CD1c-positive myeloid dendritic cell (primary cell): Measurements from ENCODE around the gene INF2.
A peak's percentile ranks its signal among the peaks of the same experiment; 100 is the strongest.

Experiments used
- DNase-seq: peaks from one replicate; pipeline ENCODE4 v3.0.0-alpha.2; 2016; ENCODE audit errors: extremely low spot score

INF2 gene

DNA sequence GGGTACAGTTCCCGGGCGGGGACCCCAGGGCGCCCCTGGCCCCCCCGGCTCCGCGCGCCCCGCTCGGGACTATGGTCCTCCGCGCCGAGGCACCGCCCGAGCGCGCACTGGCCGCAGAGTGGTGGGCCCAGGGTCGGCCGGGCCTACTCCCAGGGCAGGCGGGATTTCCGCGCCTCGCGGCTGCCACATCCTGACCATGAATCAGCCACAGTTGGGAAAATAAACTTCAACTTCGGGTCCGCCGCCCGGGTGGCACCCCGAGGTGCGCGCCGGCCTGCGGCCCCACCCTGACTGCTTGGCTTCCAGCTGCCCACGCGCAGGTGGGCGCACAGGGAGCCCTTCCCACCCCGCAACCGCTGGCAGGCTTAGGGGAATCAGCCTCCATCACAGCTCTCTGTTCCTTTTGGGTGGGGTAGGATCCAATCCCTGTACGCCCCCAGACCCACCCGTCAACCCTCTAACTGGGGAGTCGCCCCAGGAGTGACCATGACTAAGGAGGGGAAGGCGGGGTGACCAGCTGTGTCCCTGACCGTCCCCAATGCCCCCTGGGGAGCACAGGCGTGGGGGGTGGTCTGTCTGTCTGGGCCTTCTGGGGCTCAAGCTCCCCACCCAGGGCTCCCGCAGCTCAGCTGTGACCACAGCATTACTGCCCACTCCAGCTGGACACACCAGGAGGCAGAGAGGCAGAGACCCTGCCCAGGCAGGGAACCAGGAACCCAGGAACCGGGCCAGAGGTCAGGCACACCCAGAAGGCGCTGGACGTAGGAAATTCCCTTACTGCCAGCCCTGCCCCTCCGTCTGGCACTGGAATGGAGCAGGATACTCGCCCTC, 678 bp downstream of the INF2 start:
- peak; percentile 50 for DNase-seq

DNA sequence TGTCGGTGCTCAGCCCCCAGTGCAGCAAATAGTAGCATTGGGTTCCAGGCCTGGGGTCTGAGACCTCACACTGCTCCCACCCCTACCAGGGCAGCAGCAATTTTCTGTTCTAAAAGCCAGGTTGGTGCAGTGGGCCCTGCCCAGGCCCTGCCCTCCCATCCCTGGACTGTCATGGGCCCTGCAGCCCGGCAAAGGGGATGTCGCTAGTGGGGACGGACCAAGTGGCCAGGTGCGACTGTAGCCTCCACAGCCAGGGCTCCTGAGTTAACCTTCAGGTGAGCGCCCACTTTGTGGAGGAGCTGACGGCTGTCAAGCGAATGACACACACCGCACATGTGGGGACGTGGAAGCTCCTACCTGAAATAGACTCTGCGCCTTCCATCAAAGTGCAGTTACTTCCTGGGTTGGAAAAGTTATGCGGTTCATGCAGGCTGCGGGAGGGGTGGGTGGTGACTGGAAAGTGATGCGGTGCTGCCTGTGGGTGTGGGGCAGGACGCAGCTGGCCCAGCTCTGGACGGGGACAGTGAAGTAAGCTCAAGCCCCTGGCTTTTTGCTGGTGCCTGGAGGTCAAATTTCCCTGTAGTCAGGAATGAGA, 1.5 kb downstream of the INF2 start:
- DNase-seq = no peak

- no peak for DNase-seq
Observed at GRCh38 chr14:104691546-104692260, 2.3 kb downstream of the INF2 start.

DNA sequence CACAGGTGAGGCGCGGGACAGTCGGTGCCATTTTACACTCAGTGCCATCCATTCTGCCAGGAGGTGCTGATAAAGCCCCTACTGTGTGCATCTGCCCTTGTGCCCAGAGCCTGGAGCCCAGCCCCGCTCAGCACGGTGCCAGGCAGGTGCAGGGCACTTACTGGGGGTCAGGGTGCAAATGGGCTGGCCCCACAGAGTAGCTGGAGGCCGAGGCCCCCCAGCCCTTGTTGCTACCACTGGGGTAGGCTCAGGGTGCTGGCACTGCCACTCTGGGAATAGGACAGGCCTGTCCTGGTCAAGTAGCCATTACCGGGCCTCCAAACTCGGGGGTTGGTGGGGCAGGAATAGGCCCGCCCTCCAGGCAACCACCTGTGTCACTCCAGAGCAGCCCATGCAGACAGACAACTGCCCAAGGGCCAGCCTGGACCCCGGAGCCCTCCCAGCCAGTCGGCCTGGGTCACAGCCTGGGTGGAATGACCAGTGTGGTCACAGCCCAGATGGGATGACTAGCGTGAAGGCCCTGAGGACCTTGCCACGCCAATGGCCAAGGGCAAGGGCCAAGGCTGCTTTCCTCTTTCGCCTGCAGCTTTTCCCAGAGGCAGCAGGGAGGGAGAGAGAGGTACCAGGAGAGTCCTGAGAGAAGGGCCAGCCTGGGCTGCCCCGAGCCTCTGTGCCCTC, 3.0 kb downstream of the INF2 start:
- no peak for DNase-seq

GRCh38 chr14:104692939-104693315, 3.5 kb downstream of the INF2 start:
- no peak for DNase-seq

GRCh38 chr14:104693482-104694431, 4.3 kb downstream of the INF2 start:
- DNase-seq = no peak

- DNase-seq = no peak
Observed at GRCh38 chr14:104694475-104694950, 5.1 kb downstream of the INF2 start.

GRCh38 chr14:104694991-104695659, 5.7 kb downstream of the INF2 start:
- DNase-seq = no peak

DNA sequence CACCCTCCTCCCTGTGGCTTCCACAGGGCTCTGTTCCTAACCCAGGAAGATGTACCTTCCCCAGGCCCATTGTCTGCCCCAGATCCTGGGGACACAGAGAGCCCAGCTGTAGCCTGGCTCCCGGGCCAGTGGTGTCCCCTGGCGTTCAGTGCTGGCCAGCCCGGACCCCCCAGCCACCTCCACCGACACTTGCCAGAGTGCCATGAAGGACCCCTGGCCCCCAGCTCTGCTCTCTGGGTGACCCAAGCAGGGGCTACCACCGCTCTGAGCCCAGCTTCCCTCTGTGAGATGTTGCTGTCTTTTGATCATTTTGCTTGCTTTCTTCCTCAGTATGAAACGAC, 6.2 kb downstream of the INF2 start:
- DNase-seq = no peak

DNA sequence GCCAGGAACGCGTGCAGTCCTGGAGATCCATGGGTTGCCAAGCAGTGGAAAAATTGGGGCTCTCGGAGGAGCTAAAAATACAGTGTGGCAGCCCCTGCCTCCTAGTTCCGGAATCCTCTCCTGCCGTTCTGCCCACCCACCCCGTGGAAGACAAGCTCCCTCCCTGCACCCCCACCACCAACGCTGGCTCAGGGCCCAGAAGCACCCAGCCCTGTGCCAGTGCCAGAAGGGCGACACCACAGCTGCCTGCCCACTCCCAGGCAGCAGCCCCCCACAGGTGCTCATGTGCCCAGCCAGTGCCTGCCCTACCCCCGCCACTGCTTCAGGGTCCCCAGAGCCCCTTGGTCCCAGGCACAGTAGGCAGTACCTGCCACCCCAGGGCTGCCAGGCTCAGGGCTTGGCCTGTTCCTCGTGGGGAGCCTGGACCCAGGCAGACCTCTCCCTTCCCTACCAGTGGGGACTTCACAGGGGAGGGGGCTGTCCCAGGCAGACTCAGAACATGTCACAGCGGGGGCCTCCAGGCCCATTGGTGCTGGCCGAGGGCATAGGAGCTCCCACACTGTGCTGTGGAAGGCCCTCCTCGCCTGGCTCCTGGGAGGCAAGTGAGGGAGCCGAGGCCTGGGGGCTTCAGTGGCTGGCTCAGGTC, 7.4 kb downstream of the INF2 start:
- no peak for DNase-seq

- DNase-seq = no peak
Observed at GRCh38 chr14:104697317-104697703, 7.9 kb downstream of the INF2 start.

DNA sequence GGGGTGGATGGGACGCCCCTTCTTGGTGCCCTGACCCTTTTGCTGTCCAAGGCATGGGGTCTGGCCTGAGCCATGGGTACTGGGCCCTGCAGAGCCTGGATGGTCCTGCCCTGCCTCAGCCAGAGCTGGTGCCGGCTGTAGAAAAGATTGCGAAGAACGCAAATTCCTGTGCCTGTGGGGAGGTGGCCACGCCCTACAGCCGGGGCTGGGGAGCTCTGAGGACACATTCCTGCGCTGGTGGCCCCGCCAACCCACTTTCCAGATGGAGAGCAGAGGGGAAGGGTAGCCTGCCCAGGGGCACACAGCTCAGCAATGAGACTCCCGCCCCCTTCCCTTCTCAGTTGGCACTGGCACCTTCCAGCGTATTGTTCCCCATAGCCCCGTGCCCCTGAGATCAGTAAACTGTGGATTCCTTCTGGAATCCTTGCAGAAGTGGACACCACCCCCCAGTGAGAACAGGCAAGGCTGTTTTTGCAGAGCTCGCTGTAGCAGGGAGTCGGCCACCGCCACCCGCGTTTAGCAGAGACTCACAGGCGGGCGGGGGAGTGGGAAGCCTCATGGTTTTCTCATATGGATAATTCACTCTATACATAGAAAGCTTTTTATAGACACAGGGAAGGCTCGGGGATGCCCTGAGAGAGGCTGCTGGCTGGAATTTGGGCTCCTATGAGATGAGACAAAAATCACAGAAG, 8.6 kb downstream of the INF2 start:
- no peak for DNase-seq

GRCh38 chr14:104698688-104699425, 9.4 kb downstream of the INF2 start:
- DNase-seq = no peak

GRCh38 chr14:104699426-104699748, 10.0 kb downstream of the INF2 start:
- DNase-seq = no peak

- DNase-seq = no peak
Observed at GRCh38 chr14:104700225-104700651, 10.8 kb downstream of the INF2 start.

GRCh38 chr14:104700747-104701217, 11.4 kb downstream of the INF2 start:
- DNase-seq = no peak

GRCh38 chr14:104701383-104702076, 12.1 kb downstream of the INF2 start:
- DNase-seq = no peak

DNA sequence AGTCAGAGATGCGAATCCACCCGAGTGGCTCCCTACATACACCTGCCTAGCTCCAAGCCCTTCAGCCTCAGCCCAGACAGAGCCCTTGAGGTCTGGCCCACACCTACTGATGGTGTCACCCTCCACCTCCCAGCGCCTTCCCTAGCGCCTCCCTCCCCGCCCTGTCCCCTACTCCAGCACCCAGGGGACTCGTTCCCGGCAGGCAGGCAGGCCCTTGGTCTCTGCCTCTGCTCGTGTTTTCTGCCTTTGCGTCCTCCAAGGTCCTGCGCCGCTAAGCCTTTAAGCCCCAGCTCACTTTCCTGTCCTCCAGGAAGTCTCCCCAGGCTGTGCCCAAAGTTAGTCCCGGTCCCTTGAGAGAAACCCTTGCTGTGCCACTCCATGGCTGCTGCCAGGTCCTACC, 12.7 kb downstream of the INF2 start:
- DNase-seq = no peak
